Activated effector memory CD4-positive, alpha-beta T cell treated with anti-CD3 and anti-CD28 coated beads, Interleukin-2, amount 50 U/mL, for 16 hours (primary cell): ENCODE data around the gene EPX.
A peak's percentile ranks its signal among the peaks of the same experiment; 100 is the strongest.
"Not testable (repeated sequence)": the region's sequence is repeated elsewhere in the genome, so short reads cannot be mapped to it uniquely, and the experiment has no call there.

Experiments used
- DNase-seq: peaks from one replicate; pipeline ENCODE4 v3.0.0-alpha.2; 2020

Gene EPX

GRCh38 chr17:58192612-58193011 lies at the start of gene EPX:
Gene EPX, plus strand, starts transcription at chr17:58192726. Its CDS starts 121 bp downstream, at chr17:58192847.
- no peak for DNase-seq

GRCh38 chr17:58143335-58143734 lies 49.2 kb upstream of the EPX start:
- DNase-seq, result not testable (repeated sequence)

- no peak for DNase-seq
Observed at GRCh38 chr17:58144801-58145200, 47.7 kb upstream of the EPX start.

- DNase-seq, result no peak
Observed at GRCh38 chr17:58147930-58148434, 44.5 kb upstream of the EPX start, which contains the start of gene OR4D1. Gene OR4D1, plus strand, starts transcription at chr17:58148384. Its CDS starts 6,770 bp downstream, at chr17:58155154.

- no peak for DNase-seq
Observed at GRCh38 chr17:58148609-58149008, 43.9 kb upstream of the EPX start.

GRCh38 chr17:58150394-58150793 lies 42.1 kb upstream of the EPX start:
- DNase-seq, result no peak

GRCh38 chr17:58153046-58153445 lies 39.5 kb upstream of the EPX start:
- peak; percentile 78 for DNase-seq

GRCh38 chr17:58153671-58154070 lies 38.9 kb upstream of the EPX start:
- no peak for DNase-seq

GRCh38 chr17:58156839-58157803 lies 35.4 kb upstream of the EPX start:
- DNase-seq, result peak; percentile 85

- no peak for DNase-seq
Observed at GRCh38 chr17:58158181-58158580, 34.3 kb upstream of the EPX start.

GRCh38 chr17:58161566-58161965 lies 31.0 kb upstream of the EPX start:
- no peak for DNase-seq

GRCh38 chr17:58165981-58166380 lies 26.5 kb upstream of the EPX start:
- DNase-seq, result no peak

- DNase-seq, result no peak
Observed at GRCh38 chr17:58166682-58167081, 25.8 kb upstream of the EPX start, which contains the start of gene OR4D2. Gene OR4D2, plus strand, starts transcription at chr17:58166982. Its CDS starts 2,674 bp downstream, at chr17:58169656.

- DNase-seq, result no peak
Observed at GRCh38 chr17:58170622-58171021, 21.9 kb upstream of the EPX start.

GRCh38 chr17:58172369-58173071 lies 20.0 kb upstream of the EPX start:
- DNase-seq, result peak; percentile 71

GRCh38 chr17:58174871-58175270 lies 17.7 kb upstream of the EPX start:
- DNase-seq, result no peak

GRCh38 chr17:58176200-58176599 lies 16.3 kb upstream of the EPX start:
- no peak for DNase-seq

- DNase-seq, result no peak
Observed at GRCh38 chr17:58181796-58182195, 10.7 kb upstream of the EPX start.

- DNase-seq, result no peak
Observed at GRCh38 chr17:58183514-58183913, 9.0 kb upstream of the EPX start.

- DNase-seq, result no peak
Observed at GRCh38 chr17:58184308-58184985, 8.1 kb upstream of the EPX start.

GRCh38 chr17:58184986-58185761 lies 7.4 kb upstream of the EPX start:
- DNase-seq, result no peak

- DNase-seq, result no peak
Observed at GRCh38 chr17:58186591-58186990, 5.9 kb upstream of the EPX start.
